ENCODE data around the gene MBD3L4. TPM values are rescaled to one million over a fixed set of nuclear protein-coding genes. Genes with fewer than 3 reads are reported as not detected.
A peak's percentile ranks its signal among the peaks of the same experiment; 100 is the strongest.

MBD3L4 gene
- total and polyA plus RNA-seq, 2 of the 13 experiments (the other 11 are each of a cell fraction or from before 2014, with no cell fraction given): not detected

DNA sequence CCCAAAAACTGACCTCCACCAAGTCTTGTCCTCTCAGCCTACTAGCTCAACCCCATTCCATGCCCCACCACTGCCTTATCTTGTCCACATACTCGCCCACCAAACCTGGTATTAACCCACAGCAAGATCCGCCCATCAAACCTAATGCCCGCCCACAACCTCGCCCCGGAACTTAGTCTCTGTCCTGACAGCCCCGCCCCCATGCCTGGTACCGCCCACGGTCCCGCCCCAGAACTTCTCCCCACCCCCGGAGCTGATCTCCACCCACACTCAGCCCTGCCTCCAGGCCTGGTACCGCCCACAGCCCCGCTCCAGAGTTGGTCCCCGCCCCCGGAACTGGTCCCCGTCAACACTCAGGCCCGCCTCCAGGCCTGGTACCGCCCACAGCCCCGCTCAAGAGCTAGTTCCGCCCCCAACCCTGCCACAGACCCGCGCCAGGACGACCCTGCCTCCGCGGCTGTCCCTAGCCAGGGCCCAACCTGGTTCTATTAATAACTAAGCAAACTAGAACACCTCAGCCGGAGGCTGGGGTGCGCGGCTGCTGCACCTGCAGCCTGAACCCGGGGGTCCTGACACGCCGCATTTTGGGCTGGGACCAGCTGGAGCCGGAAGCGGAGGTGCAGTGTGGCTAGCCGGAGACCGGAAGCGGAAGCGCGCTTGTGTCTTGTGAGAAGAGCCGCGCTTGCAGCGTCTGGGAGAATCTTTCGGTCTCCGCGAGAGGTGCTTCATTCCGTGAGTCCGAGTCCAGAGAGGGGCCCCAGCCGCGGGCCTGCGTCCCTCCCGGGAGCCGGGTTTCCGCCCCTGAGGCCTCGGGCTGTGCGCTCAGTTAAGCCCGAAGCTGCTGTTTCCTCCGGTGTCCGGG lies 29.3 kb upstream of the MBD3L4 start, which contains the start of gene ZNF557 (continued):
- TF ChIP-seq ZBTB43 (CRISPR knock-in tag; conservative IDR thresholded peaks at IDR 0.05): peak; percentile 50; the same call in 1 of the 2 replicates
- TF ChIP-seq ISL2 (CRISPR knock-in tag; IDR thresholded peaks at IDR 0.05): peak; percentile 42; the same call in 1 of the 2 replicates
- TF ChIP-seq, protein P1, sequence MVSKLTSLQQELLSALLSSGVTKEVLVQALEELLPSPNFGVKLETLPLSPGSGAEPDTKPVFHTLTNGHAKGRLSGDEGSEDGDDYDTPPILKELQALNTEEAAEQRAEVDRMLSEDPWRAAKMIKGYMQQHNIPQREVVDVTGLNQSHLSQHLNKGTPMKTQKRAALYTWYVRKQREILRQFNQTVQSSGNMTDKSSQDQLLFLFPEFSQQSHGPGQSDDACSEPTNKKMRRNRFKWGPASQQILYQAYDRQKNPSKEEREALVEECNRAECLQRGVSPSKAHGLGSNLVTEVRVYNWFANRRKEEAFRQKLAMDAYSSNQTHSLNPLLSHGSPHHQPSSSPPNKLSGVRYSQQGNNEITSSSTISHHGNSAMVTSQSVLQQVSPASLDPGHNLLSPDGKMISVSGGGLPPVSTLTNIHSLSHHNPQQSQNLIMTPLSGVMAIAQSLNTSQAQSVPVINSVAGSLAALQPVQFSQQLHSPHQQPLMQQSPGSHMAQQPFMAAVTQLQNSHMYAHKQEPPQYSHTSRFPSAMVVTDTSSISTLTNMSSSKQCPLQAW (CRISPR knock-in tag; IDR thresholded peaks at IDR 0.05): peak; percentile 83
- TF ChIP-seq ZNF572 (CRISPR knock-in tag; IDR thresholded peaks at IDR 0.05): no peak
- TF ChIP-seq ZFP41 (CRISPR knock-in tag; IDR thresholded peaks at IDR 0.05; ENCODE audit: borderline replicate concordance): 0 out of 2 replicates have a peak, but pooled peaks have one; percentile 40
- no peak for TF ChIP-seq TBL1XR1 (IDR thresholded peaks at IDR 0.05; ENCODE audit: borderline replicate concordance, low read length, partially characterized antibody)
- TF ChIP-seq, protein P2, sequence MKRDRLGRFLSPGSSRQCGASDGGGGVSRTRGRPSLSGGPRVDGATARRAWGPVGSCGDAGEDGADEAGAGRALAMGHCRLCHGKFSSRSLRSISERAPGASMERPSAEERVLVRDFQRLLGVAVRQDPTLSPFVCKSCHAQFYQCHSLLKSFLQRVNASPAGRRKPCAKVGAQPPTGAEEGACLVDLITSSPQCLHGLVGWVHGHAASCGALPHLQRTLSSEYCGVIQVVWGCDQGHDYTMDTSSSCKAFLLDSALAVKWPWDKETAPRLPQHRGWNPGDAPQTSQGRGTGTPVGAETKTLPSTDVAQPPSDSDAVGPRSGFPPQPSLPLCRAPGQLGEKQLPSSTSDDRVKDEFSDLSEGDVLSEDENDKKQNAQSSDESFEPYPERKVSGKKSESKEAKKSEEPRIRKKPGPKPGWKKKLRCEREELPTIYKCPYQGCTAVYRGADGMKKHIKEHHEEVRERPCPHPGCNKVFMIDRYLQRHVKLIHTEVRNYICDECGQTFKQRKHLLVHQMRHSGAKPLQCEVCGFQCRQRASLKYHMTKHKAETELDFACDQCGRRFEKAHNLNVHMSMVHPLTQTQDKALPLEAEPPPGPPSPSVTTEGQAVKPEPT (CRISPR knock-in tag; IDR thresholded peaks at IDR 0.05; ENCODE audit: low read depth): peak; percentile 52; the same call in 1 of the 2 replicates
- TF ChIP-seq, protein P3, sequence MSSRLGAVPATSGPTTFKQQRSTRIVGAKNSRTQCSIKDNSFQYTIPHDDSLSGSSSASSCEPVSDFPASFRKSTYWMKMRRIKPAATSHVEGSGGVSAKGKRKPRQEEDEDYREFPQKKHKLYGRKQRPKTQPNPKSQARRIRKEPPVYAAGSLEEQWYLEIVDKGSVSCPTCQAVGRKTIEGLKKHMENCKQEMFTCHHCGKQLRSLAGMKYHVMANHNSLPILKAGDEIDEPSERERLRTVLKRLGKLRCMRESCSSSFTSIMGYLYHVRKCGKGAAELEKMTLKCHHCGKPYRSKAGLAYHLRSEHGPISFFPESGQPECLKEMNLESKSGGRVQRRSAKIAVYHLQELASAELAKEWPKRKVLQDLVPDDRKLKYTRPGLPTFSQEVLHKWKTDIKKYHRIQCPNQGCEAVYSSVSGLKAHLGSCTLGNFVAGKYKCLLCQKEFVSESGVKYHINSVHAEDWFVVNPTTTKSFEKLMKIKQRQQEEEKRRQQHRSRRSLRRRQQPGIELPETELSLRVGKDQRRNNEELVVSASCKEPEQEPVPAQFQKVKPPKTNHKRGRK (CRISPR knock-in tag; IDR thresholded peaks at IDR 0.05): no peak
- TF ChIP-seq ZMAT3 (CRISPR knock-in tag; conservative IDR thresholded peaks at IDR 0.05): peak; percentile 76; the same call in 1 of the 2 replicates
- TF ChIP-seq ZNF484 (CRISPR knock-in tag; IDR thresholded peaks at IDR 0.05; ENCODE audit: borderline replicate concordance, low read depth): no peak
- TF ChIP-seq, protein P4, sequence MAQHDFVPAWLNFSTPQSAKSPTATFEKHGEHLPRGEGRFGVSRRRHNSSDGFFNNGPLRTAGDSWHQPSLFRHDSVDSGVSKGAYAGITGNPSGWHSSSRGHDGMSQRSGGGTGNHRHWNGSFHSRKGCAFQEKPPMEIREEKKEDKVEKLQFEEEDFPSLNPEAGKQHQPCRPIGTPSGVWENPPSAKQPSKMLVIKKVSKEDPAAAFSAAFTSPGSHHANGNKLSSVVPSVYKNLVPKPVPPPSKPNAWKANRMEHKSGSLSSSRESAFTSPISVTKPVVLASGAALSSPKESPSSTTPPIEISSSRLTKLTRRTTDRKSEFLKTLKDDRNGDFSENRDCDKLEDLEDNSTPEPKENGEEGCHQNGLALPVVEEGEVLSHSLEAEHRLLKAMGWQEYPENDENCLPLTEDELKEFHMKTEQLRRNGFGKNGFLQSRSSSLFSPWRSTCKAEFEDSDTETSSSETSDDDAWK (CRISPR knock-in tag; IDR thresholded peaks at IDR 0.05): no peak
- peak; percentile 50; the same call in 1 of the 2 replicates for TF ChIP-seq ZNF747 (CRISPR knock-in tag; IDR thresholded peaks at IDR 0.05; ENCODE audit: borderline replicate concordance)
- TF ChIP-seq CSRNP2 (CRISPR knock-in tag; conservative IDR thresholded peaks at IDR 0.05; ENCODE audit: low read depth): no peak
- peak; percentile 89 for TF ChIP-seq GABPA (IDR thresholded peaks at IDR 0.05; ENCODE audit: low read depth, low read length)
- TF ChIP-seq GABPA (CRISPR knock-in tag; IDR thresholded peaks at IDR 0.05; ENCODE audit: low read depth): peak; percentile 96
- TF ChIP-seq ZNF616 (CRISPR knock-in tag; IDR thresholded peaks at IDR 0.05; ENCODE audit: low read depth): no peak
- no peak for TF ChIP-seq STAT5B (CRISPR knock-in tag; IDR thresholded peaks at IDR 0.05)
